GM19351 (cell line): Measurements from ENCODE around the gene KRAS.
A peak's percentile ranks its signal among the peaks of the same experiment; 100 is the strongest.

Experiments
- ATAC-seq: cut with Tn5 transposase; IDR thresholded peaks from one replicate; pipeline ENCODE4 v1.9.1; 2021; ENCODE audit warnings: mild to moderate bottlenecking, moderate library complexity; ENCODE audit not compliant: unreplicated experiment

Gene KRAS

DNA sequence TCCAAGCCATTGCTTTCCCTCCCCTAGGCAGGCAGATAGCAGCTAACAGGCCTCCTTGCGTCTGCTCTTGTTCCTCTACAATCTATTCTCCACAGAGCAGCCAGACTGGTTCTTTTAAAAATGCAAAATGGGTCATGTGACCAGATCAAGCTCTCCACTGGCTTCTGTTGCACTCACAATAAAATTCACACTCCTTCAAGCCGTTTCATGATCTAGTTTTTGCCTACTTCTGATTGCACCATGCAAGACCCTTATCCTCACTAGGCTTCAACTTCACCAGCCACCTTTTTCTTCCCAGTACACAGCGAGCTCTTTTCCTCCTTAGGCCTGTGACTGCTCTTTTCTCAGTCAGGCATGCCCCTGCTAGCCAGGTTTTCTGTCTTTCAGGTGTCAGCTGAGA lies 6.1 kb upstream of the KRAS start:
- ATAC-seq: no peak

DNA sequence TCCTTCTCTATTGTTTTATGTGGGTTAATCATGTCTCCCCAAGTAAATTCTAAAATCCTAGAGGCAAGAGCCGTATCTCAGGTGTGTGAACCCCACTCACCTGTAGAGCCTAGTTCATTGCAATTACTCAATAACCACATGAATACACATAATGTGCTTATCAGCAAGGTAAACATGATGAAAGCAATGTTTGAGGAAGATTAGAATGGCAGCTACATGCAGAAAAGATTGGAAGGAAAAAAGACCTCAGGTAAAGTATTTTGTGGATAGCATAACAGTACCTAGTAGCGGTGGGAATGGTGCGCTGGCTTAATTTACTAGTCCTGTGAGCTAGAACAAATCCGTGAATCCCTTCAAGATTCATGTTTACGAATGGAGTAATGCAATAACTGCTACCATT lies 5.3 kb upstream of the KRAS start:
- no peak for ATAC-seq

DNA sequence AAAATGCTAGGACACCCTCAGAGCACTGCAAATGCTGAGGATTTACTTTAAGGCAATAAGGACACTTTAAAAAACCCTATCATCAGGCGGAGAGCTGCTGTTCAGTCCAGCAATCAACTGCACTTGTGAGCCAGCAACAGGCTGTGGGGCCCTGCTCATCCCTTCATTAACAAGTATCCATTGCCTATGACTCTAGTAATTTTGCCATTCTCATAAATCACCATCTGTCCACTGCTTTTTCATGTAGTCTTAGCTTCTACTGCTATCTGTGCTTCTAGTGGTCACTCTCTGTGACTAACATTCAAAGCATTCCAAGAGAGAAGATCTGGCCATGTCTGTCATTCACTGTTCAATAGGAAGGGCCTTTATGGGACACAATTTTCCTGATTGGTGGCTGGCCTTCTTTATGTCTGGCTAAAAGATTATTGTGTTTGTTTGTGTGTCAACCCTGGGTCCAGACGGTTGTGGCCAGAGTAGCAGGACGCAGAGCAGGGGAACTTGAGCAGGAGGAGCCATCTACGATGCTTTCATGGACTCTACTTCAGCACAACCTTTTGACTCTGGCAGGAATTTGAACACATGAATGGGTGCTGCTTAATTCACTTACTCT lies 3.6 kb upstream of the KRAS start:
- no peak for ATAC-seq

DNA sequence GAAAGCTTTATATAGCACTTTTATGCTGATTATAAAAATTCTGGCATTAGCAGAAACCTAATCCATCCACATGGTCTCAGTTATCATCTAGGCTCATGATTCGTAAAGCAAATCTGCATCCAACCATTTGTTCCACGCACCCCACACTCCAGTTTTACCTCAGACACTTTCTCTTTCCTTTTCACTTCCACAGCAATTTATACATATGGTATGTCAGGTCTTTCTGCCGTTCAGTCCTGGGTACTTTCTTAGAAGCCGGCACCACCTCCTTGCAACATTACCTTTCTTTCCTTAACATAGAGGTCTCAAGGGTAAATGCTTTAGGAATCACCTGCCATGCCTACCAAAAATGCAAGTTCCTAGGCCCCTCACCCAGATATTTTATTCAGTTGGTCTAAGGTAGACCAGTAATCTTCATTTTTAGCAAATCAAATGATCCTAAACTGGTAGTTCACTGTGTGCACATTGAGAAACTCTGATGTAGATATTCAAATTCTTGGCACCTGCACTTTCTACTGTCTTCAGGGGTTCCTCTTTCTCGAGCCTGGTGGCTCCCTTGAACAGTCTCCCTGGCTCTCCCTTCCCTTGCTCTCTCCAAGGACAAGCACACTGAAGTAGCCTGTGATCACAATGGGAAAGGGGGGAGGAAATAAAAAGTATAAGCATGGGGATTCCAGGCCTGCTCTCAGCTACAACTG lies 2.8 kb upstream of the KRAS start:
- no peak for ATAC-seq

DNA sequence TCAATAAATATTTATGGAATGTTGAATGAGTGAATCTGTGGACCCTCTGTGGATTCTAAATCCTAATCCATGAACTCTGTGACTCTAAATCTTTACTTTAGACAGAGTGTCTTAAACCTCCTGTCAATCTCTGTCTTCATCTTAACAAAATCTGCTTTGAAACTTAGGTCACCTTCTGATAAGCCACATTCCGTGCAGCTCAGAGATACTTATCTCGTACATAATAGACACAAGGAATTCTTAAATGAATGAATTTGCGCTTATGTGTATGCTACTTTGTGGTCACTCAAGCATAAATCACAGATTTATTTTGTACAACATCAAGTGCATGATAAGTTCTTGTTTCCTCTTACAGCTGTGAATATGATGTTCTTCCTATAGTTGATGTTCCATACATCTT lies 2.2 kb upstream of the KRAS start:
- no peak for ATAC-seq

DNA sequence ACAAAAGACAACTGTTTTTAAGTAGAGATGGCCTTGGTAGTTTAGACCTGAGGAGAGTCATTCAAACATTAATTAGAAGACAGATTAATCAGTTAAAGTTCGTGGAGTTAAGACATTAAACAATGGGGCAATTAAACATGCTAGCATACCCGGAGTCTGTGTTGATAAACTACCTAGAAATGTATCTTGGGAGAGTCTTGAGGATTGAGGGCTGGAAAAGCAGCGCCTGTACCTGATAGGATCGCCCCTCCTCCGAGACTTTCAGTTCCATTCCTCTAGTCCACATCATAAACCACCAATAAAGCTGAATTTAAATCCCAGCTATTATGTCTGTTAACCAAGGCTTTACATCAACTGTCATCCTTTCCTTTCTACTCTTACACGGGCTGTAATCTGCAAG lies 1.0 kb upstream of the KRAS start:
- no peak for ATAC-seq

DNA sequence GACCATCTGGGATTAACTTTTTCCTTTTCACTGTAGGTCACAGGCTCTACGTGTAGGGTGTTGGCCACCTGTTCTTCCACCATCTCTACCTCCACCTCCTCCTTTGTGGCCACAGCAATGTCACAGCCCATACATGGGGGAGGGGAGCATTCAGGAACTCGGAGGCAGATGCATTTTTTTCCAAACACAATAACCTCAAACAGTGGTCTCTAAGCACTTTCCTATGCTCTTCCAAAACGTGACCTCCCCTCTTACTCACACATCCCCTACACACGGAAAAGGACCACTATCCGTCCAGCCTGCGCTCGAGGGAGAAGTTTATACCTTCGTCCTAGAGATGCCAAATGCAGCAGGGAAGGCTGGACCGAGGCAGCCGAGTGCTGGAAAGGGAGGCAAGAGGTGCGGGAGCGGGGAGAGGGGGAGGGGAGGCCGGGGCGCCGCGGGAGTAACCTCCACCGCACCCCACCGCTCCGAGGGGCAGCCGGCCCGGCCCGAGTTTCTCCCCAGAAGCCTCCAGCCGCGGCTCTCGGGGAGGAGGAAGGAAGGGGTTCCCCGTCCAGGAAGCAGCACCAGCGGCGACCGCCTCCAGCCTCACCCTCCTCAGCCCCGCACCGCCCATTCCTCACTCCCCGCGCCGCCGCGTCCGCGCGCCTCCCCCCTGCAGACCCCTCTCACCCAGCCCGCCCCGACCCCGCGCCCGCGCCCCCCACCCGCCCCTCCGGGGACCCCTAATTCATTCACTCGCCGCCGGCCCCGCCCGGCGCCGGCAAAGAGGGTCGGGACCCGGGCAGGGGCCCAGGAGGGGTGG lies 594 bp downstream of the KRAS start:
- peak; percentile 32 for ATAC-seq

DNA sequence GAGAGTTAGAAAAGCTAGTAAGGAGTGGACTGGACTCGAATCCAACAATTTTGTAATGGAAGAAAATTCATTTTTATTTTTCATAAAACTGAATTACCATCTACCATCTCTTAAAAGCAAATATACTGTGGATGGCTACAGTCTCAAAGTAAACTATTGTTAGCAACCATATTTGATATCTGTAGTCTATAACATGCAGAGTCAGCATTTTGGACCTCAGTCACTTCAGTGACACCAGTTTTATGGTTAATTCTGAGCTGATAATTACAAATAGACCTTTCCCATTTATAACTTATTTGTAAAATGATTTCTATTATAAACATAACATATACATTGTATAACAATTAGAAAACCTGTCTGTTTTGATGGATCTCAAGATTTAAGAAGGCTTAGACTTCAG lies 2.0 kb downstream of the KRAS start:
- no peak for ATAC-seq

DNA sequence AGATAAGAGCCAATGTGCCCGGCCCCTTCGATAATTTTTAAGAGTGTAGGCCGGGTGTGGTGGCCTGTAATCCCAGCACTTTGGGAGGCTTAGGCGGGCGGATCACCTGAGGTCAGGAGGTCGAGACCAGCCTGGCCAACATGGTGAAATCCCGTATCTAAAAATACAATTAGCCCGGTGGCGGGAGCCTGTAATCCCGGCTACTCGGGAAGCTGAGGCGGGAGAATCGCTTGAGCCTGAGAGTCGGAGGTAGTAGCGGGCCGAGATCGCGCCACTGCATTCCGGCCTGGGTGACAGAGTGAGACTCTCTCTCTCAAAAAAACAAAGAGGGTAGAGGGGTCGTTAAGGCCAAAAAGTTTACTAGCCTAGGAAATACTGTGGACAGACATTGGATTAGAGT lies 2.6 kb downstream of the KRAS start:
- no peak for ATAC-seq

DNA sequence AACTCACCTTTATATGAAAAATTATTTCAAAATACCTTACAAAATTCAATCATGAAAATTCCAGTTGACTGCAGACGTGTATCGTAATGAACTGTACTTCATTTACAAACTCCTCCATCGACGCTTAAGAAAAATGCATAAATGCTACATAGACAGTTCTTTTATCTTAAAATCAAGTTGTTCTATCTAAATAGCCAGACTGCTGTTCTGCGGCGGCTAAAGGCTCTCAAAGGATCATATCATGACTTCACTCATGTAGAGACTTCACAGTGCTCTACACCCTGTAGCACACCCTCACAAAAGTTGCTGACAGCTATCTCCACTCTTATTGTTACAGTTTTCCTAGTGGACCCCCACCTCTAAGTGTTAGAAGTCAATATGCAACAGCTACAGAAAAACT lies 5.2 kb downstream of the KRAS start:
- no peak for ATAC-seq

DNA sequence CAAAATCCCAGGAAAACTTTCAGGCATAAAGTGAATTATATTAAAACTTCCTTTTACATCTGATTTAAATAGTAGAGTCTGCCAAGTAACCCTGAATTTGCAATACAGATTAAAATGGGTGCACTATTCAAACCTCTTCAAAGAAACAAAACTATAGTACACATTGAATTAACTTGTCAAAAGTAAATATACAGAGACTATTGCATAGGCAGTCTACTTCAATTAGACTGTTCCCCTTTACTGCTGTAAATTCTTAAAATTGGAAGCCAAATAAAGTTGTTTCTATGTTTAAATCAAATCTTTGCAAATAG lies 7.1 kb downstream of the KRAS start:
- ATAC-seq: no peak

DNA sequence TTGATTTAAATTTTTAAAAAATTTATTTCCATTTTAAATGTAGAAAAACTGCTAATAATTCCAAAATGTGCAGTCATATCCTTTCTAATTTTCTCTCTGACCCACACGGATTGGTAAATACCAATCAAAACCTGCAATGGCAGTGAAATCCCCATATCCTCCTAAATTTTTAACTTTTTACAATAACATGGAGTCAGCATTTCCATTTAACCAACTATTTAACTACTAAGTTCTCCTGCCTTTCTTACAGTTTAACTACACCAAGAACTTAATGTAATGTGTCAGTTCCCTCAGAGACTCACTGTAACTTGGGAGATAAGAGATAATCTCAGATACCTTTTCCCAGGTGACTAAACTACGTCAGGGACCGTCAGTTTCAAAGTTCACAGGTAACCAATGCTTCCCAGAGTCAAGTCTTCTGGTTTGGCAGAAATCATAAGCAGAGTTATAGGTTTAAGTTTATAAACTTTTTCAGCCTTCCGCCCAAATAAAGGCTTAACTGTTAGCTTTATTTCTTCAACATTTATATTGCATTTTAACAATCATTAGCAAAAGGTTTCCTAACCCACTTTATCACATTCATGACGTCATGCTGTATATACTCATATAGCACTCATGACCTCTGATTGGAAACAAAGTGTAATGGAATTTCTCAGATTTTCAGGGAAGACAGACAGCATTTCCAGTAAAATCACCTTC lies 7.6 kb downstream of the KRAS start:
- no peak for ATAC-seq

DNA sequence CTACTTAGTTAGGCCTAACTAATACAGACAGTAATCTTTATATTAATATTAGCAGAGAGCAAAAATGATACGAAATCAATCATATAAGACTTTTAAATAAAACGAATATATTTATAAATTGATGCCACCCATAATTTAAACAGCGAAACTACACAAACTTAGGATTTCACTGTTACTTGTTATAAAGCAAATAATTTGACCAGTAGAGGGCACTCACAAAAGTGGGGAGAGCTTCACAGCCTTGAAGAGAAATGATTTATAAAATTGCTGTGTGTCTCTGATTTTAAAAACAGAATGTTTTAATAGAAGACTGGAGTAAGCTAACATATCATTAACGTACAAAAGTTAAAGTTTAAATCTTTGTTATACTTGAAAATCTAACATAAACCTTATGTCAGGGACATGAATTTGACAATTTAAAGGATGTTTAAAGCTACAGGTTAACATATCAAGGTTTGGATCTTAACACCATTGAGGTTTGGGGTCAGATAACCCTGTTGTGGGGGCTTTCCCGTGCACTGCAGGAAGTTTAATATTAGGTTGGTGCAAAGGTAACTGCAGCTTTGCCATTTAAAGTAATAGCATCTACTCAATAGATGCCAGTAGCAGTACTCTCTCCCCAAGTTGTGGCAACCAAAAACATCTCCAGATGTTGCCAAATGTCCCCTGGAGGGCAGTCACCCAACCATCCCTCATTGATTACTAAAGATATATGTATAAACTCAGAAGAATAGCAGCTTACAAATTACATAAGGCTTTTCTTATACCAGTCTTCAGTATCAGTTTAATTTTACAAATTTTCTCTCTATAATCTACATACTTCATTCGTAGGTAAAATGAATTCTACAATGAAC lies 9.3 kb downstream of the KRAS start:
- peak; percentile 69 for ATAC-seq

DNA sequence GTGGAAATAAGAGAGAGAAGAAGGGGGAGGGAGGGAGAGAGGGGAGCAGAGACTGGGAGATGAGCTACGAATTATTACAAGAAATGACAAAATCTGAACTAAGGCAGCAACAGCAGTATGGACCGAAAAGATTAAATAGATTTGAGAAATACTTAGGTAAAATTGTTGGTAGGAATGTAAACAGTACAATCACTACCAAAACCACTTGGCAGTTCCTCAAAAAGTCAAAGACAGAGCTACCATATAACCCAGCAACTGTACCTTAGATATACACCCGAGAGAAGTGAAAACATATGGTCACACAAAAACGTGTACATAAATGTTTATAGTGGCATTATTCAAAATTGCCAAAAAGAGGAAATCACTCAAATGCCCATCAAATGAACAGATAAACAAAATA lies 14.1 kb downstream of the KRAS start:
- ATAC-seq: no peak

DNA sequence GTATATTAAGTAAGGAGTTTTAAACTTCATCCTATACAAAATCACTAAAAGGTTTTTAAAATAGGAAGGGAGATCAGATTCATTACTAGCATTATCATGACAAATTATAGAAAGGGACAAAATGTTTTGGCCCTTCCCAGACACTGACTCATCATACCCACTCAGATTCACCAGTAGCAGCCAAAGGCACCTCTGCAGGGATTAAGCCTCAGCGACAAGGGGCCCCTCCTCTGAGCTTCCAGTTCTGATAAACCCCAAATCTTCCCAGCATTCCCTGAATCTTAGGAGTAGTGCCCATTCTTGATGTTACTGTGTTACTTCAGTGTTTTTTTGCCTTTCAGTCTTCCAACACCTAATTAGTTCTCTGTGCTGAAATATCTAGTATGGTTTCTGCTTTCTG lies 14.5 kb downstream of the KRAS start:
- no peak for ATAC-seq

DNA sequence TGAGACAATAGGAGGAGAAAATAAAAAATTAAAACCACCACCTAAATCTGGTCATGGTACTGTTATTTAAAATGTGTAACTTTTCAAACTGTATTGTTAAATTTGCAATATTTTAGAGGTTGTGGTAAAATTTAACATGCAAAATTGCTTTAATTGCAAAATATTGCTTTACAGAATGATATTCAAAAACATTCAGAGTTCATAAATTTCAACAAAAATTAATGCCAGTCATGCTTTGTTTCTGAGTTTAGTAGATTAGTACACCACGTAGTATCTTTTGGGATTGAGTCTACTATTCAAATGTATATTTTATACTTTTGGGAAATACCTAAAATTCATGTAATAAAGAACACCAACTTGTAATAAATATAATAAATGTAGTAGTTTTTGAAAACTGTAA lies 37.4 kb downstream of the KRAS start:
- no peak for ATAC-seq

DNA sequence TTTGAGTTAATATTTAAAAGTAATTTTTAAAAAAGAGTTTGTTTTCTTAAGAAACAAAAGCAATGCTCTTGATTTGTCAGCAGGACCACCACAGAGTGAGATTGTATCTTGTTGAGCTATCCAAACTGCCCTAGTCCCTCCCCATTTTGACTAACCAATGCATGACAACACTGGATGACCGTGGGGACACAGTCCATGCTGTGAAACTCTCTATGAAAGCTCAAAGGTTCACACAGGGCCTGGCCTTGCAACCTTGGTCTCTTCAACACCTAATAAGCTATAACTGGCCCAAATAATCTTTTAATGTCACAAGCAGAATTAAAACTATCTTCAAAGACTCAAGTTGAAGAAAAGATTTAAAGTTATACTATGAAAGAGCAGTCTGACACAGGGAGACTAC lies 42.2 kb downstream of the KRAS start:
- ATAC-seq: no peak

DNA sequence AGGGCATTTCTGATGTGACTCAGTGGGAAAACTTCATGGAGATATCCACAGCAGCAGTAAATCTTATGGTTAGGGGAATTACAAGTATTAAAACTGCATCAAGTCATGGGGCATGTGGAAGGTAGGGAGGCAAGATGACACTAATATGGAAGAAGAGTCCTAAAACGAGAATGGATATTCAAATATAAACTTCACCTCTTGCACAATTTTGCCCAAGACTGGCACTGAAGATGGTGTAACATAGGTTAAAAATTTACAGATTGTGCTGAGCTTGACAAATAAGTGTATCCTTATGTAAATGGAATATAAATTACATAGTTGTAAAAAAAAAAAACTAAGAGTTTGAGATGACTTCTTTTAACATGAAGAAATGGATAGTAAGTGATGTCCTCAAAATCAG lies 42.9 kb downstream of the KRAS start:
- no peak for ATAC-seq

DNA sequence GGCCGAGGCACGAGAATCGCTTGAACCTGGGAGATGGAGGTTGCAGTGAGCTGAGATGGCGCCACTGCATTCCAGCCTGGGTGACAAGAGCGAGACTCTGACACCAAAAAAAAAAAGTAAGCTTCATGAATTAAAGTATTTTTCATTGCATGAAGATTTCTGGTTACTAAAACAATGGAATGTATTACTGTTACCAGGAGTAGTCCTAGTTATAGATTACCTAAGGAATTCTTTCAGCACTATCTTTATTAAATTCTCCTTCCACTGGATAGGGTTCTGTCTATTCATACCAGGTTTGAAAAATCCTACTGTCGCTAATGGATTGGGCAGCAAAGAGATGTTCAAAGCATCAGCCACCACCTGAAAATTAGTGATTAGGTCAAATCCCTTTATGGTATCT lies 43.3 kb downstream of the KRAS start:
- ATAC-seq: no peak

DNA sequence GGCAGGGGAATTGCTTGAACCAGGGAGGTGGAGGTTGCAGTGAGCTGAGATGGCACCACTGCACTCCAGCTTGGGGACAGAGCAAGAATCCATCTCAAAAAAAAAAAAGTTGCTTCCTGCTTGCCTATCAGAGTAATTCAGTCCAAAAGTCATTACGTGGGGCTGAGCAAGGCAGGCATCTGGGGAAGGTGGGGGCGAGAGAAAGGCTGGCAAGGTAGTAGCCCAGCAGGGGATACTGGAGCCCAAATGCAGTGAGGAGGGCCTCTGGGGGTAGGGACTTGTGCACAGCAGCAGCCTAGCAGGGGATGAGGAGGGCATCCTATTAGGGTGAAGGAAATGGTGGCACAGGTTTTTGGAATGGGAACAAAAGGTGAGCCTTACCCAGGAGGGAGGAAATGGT lies 48.6 kb downstream of the KRAS start:
- no peak for ATAC-seq

DNA sequence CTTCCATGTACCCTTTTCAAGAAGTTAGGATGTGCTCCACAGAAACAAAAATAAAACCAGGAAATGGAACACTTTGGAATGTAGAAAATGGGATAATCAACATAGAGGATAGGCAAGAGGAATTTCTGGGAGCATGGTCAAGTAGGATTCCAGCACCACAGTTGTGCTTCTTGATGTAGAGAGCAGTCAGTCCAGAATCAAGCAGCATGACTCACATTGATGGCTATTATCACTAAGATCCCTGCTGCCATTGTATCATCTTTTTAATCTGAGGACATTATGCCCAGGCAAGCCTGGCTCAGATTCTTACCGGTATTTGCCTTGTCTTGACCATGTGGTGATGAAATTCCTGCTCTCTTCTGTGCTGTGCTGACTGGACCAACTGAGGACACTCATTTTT lies 50.0 kb downstream of the KRAS start:
- ATAC-seq: no peak
